BLaER1 (cell line): Measurements from ENCODE around the gene MAPT.
A peak's percentile ranks its signal among the peaks of the same experiment; 100 is the strongest.
"Not testable (repeated sequence)": the region's sequence is repeated elsewhere in the genome, so short reads cannot be mapped to it uniquely, and the experiment has no call there.

Source experiments
- H3K27ac ChIP-seq: shearing (Covaris generic); formaldehyde crosslinking; 2 replicates; pipeline ENCODE4 v1.8.1; 2022
- H3K27me3 ChIP-seq: shearing (Covaris generic); formaldehyde crosslinking; 2 replicates; pipeline ENCODE4 v1.8.1; 2022
- H3K36me3 ChIP-seq: shearing (Covaris generic); formaldehyde crosslinking; 2 replicates; pipeline ENCODE4 v1.8.1; 2022
- H3K4me1 ChIP-seq: shearing (Covaris generic); formaldehyde crosslinking; 2 replicates; pipeline ENCODE4 v1.8.1; 2022
- H3K4me2 ChIP-seq: shearing (Covaris generic); formaldehyde crosslinking; 2 replicates; pipeline ENCODE4 v1.8.1; 2022
- H3K4me3 ChIP-seq: shearing (Covaris generic); formaldehyde crosslinking; 2 replicates; pipeline ENCODE4 v1.8.1; 2022
- H3K9ac ChIP-seq: shearing (Covaris generic); formaldehyde crosslinking; 2 replicates; pipeline ENCODE4 v1.8.1; 2022
- H3K9me3 ChIP-seq: shearing (Covaris generic); formaldehyde crosslinking; 2 replicates; pipeline ENCODE4 v1.8.1; 2022
- H4K20me1 ChIP-seq: shearing (Covaris generic); formaldehyde crosslinking; 2 replicates; pipeline ENCODE4 v1.8.1; 2022
- Cebpa-rat ChIP-seq: shearing (Covaris generic); IDR thresholded peaks from 2 replicates; pipeline ENCODE4 v1.8.1; 2022

Gene MAPT

GRCh38 chr17:46020023-46020761, 125.8 kb downstream of the MAPT start:
- H3K9ac ChIP-seq, result no peak overlapping the region
- no peak overlapping the region for H3K4me3 ChIP-seq
- H3K9me3 ChIP-seq, result no peaks in the 10 kb centered on the region
- no peaks in the 10 kb centered on the region for H3K27me3 ChIP-seq
- H3K4me1 ChIP-seq, result peaks cover 28% of the 10 kb centered on the region
- H4K20me1 ChIP-seq, result peaks cover 6% of the 10 kb centered on the region
- no peak overlapping the region for H3K27ac ChIP-seq
- H3K36me3 ChIP-seq, result 0 out of 2 replicates have a peak, but pooled peaks cover 6% of the 10 kb centered on the region
- no peak for TF ChIP-seq Cebpa-rat
- no peak overlapping the region for H3K4me2 ChIP-seq

GRCh38 chr17:46020998-46021397, 126.6 kb downstream of the MAPT start:
- 0 out of 2 replicates have a peak, but pooled peaks cover 6% of the 10 kb centered on the region for H3K36me3 ChIP-seq
- no peak for TF ChIP-seq Cebpa-rat
- H4K20me1 ChIP-seq, result peaks cover 14% of the 10 kb centered on the region
- no peak overlapping the region for H3K9ac ChIP-seq
- no peak overlapping the region for H3K4me3 ChIP-seq
- H3K27ac ChIP-seq, result no peak overlapping the region
- H3K27me3 ChIP-seq, result no peaks in the 10 kb centered on the region
- H3K4me1 ChIP-seq, result peaks cover 36% of the 10 kb centered on the region
- no peak overlapping the region for H3K4me2 ChIP-seq
- H3K9me3 ChIP-seq, result no peaks in the 10 kb centered on the region

DNA sequence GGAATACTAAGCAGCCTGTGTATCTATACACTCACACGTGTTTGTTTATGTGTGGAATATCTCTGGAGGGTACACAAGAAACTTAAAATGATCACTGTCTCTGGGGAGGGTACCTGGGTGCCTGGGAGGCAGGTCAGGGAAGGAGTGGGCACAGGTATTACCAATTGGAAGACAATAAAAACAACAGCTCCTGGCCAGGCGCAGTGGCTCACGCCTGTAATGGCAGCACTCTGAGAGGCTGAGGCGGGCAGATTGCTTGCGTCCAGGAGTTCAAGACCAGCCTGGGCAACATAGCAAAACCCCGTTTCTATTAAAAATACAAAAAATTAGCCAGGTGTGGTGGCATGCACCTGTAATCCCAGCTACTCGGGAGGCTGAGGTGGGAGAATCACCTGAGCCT, 129.0 kb downstream of the MAPT start:
- Histone ChIP-seq H4K20me1 (peaks cover 38% of the 10 kb centered on the region), H3K4me1 (peaks cover 60% of the 10 kb centered on the region), H3K4me2 (peak overlapping the region; percentile 78)
- not testable (repeated sequence) for H3K9ac ChIP-seq, H3K27ac ChIP-seq, H3K9me3 ChIP-seq, H3K4me3 ChIP-seq, H3K36me3 ChIP-seq, H3K27me3 ChIP-seq

DNA sequence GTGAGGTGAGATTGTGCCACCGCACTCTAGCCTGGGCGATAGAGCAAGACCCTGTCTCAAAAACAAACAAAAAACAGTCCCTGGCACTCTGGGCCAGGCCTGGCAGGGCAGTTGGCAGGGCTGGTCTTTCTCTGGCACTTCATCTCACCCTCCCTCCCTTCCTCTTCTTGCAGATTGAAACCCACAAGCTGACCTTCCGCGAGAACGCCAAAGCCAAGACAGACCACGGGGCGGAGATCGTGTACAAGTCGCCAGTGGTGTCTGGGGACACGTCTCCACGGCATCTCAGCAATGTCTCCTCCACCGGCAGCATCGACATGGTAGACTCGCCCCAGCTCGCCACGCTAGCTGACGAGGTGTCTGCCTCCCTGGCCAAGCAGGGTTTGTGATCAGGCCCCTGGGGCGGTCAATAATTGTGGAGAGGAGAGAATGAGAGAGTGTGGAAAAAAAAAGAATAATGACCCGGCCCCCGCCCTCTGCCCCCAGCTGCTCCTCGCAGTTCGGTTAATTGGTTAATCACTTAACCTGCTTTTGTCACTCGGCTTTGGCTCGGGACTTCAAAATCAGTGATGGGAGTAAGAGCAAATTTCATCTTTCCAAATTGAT, 129.5 kb downstream of the MAPT start:
- Histone ChIP-seq H3K4me2 (peak overlapping the region; percentile 78), H3K27ac (no peak overlapping the region), H3K4me3 (no peak overlapping the region), H3K4me1 (peaks cover 65% of the 10 kb centered on the region), H3K9ac (no peak overlapping the region), H3K27me3 (no peaks in the 10 kb centered on the region), H3K36me3 (peaks cover 11% of the 10 kb centered on the region; the same call in 1 of the 2 replicates), H3K9me3 (no peaks in the 10 kb centered on the region), H4K20me1 (peaks cover 43% of the 10 kb centered on the region)
- no peak for TF ChIP-seq Cebpa-rat

GRCh38 chr17:46024590-46024989, 130.2 kb downstream of the MAPT start:
- H3K27ac ChIP-seq, result peak overlapping the region; percentile 80
- peaks cover 50% of the 10 kb centered on the region for H4K20me1 ChIP-seq
- H3K27me3 ChIP-seq, result no peaks in the 10 kb centered on the region
- no peak overlapping the region for H3K4me3 ChIP-seq
- H3K36me3 ChIP-seq, result peaks cover 18% of the 10 kb centered on the region; the same call in 1 of the 2 replicates
- H3K4me1 ChIP-seq, result peaks cover 72% of the 10 kb centered on the region
- peak overlapping the region; percentile 52; the same call in 1 of the 2 replicates for H3K9ac ChIP-seq
- H3K4me2 ChIP-seq, result peak overlapping the region; percentile 78
- TF ChIP-seq Cebpa-rat, result no peak
- H3K9me3 ChIP-seq, result no peaks in the 10 kb centered on the region

DNA sequence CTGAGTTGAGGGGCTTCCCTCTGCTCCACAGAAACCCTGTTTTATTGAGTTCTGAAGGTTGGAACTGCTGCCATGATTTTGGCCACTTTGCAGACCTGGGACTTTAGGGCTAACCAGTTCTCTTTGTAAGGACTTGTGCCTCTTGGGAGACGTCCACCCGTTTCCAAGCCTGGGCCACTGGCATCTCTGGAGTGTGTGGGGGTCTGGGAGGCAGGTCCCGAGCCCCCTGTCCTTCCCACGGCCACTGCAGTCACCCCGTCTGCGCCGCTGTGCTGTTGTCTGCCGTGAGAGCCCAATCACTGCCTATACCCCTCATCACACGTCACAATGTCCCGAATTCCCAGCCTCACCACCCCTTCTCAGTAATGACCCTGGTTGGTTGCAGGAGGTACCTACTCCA, 130.7 kb downstream of the MAPT start:
- peak overlapping the region; percentile 80 for H3K27ac ChIP-seq
- peak overlapping the region; percentile 78 for H3K4me2 ChIP-seq
- H3K27me3 ChIP-seq, result no peaks in the 10 kb centered on the region
- H3K4me3 ChIP-seq, result no peak overlapping the region
- peaks cover 55% of the 10 kb centered on the region for H4K20me1 ChIP-seq
- peaks cover 71% of the 10 kb centered on the region for H3K4me1 ChIP-seq
- peak overlapping the region; percentile 52 for H3K9ac ChIP-seq
- no peak for TF ChIP-seq Cebpa-rat
- H3K36me3 ChIP-seq, result peaks cover 21% of the 10 kb centered on the region; the same call in 1 of the 2 replicates
- no peaks in the 10 kb centered on the region for H3K9me3 ChIP-seq

DNA sequence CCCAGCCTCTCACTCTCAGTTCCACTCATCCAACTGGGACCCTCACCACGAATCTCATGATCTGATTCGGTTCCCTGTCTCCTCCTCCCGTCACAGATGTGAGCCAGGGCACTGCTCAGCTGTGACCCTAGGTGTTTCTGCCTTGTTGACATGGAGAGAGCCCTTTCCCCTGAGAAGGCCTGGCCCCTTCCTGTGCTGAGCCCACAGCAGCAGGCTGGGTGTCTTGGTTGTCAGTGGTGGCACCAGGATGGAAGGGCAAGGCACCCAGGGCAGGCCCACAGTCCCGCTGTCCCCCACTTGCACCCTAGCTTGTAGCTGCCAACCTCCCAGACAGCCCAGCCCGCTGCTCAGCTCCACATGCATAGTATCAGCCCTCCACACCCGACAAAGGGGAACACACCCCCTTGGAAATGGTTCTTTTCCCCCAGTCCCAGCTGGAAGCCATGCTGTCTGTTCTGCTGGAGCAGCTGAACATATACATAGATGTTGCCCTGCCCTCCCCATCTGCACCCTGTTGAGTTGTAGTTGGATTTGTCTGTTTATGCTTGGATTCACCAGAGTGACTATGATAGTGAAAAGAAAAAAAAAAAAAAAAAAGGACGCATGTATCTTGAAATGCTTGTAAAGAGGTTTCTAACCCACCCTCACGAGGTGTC, 131.3 kb downstream of the MAPT start:
- Histone ChIP-seq H3K9ac (peak overlapping the region; percentile 52), H3K4me2 (peak overlapping the region; percentile 78)

GRCh38 chr17:46026166-46027047, 132.1 kb downstream of the MAPT start:
- Histone ChIP-seq H3K36me3 (peaks cover 34% of the 10 kb centered on the region), H3K9me3 (no peaks in the 10 kb centered on the region), H3K27ac (peak overlapping the region; percentile 80), H3K4me3 (peak overlapping the region; percentile 30), H4K20me1 (peaks cover 67% of the 10 kb centered on the region), H3K4me2 (peak overlapping the region; percentile 78), H3K27me3 (no peaks in the 10 kb centered on the region), H3K9ac (peak overlapping the region; percentile 22; the same call in 1 of the 2 replicates), H3K4me1 (peaks cover 70% of the 10 kb centered on the region)
- TF ChIP-seq Cebpa-rat, result no peak

More for the DNA sequence above, 131.3 kb downstream of the MAPT start:
- H3K27me3 ChIP-seq, result no peaks in the 10 kb centered on the region
- H3K4me1 ChIP-seq, result peaks cover 70% of the 10 kb centered on the region
- H3K27ac ChIP-seq, result peak overlapping the region; percentile 80
- no peak for TF ChIP-seq Cebpa-rat
- H3K36me3 ChIP-seq, result peaks cover 26% of the 10 kb centered on the region
- no peaks in the 10 kb centered on the region for H3K9me3 ChIP-seq
- H3K4me3 ChIP-seq, result peak overlapping the region; percentile 30; the same call in 1 of the 2 replicates
- peaks cover 60% of the 10 kb centered on the region for H4K20me1 ChIP-seq
